ENCODE measurements around the gene IL19. TPM values are rescaled to one million over a fixed set of nuclear protein-coding genes. Genes with fewer than 3 reads are reported as not detected.

The IL19 gene
- total RNA-seq, 1 donor from 2014 or later = not detected

GRCh38 chr1:206772243-206772937 lies 1.8 kb downstream of the IL19 start, which contains the start of gene IL10:
Gene IL10 (minus strand): TSS chr1:206772494. CDS start chr1:206772435, 59 bp downstream.
- no peaks in the 10 kb centered on the region for H4K20me1 ChIP-seq (ENCODE audit: low read depth)
- H3K79me2 ChIP-seq (ENCODE audit: low read depth) = no peaks in the 10 kb centered on the region
- H3K27me3 Mint-ChIP-seq (ENCODE audit: insufficient read depth, low read depth) = no peaks in the 10 kb centered on the region
- DNase-seq (ENCODE audit: low spot score) = no peak
- no peak within 1 kb of the TSS for H3K27ac Mint-ChIP-seq
- H3K9ac ChIP-seq = no peak within 1 kb of the TSS
- H3K36me3 ChIP-seq = no peaks in the 10 kb centered on the region
- no peak within 1 kb of the TSS for H3K4me2 ChIP-seq
- no peaks in the 10 kb centered on the region for H3F3A ChIP-seq (ENCODE audit: low read depth)
- H3K27me3 ChIP-seq = no peaks in the 10 kb centered on the region
- no peak within 1 kb of the TSS for H3K27ac ChIP-seq
- H3K9me3 Mint-ChIP-seq = peaks cover 2% of the 10 kb centered on the region
- H3K4me1 ChIP-seq = peaks cover 11% of the 10 kb centered on the region
- H3K4me3 ChIP-seq = no peak within 1 kb of the TSS
- no peak within 1 kb of the TSS for H3K4me3 Mint-ChIP-seq
- H3K9me3 ChIP-seq (ENCODE audit: low read depth) = no peaks in the 10 kb centered on the region
- TF ChIP-seq EZH2 (IDR thresholded peaks at IDR 0.05) (no peak), CTCF (IDR thresholded peaks at IDR 0.05) (no peak), EZH2phosphoT487 (IDR thresholded peaks at IDR 0.05) (no peak)
- no peaks in the 10 kb centered on the region for H3K36me3 Mint-ChIP-seq
- H2AFZ ChIP-seq (replicated peaks) = no peak within 1 kb of the TSS
- H3K4me1 Mint-ChIP-seq = peaks cover 14% of the 10 kb centered on the region

GRCh38 chr1:206774093-206774492 lies 3.5 kb downstream of the IL19 start:
- Histone ChIP-seq H3K9me3 (ENCODE audit: low read depth) (no peaks in the 10 kb centered on the region), H2AFZ (replicated peaks) (no peak overlapping the region), H3K27ac (no peak overlapping the region), H3F3A (ENCODE audit: low read depth) (no peaks in the 10 kb centered on the region), H3K9ac (no peak overlapping the region), H3K36me3 (no peaks in the 10 kb centered on the region), H3K79me2 (ENCODE audit: low read depth) (no peaks in the 10 kb centered on the region), H3K4me3 (no peak overlapping the region), H3K4me1 (peaks cover 11% of the 10 kb centered on the region), H4K20me1 (ENCODE audit: low read depth) (no peaks in the 10 kb centered on the region), H3K27me3 (no peaks in the 10 kb centered on the region), H3K4me2 (no peak overlapping the region)
- no peaks in the 10 kb centered on the region for H3K27me3 Mint-ChIP-seq (ENCODE audit: insufficient read depth, low read depth)
- peaks cover 14% of the 10 kb centered on the region for H3K4me1 Mint-ChIP-seq
- peaks cover 2% of the 10 kb centered on the region for H3K9me3 Mint-ChIP-seq
- DNase-seq (ENCODE audit: low spot score) = no peak
- no peak overlapping the region for H3K4me3 Mint-ChIP-seq
- TF ChIP-seq EZH2phosphoT487 (IDR thresholded peaks at IDR 0.05) (no peak), CTCF (IDR thresholded peaks at IDR 0.05) (no peak), EZH2 (IDR thresholded peaks at IDR 0.05) (no peak)
- H3K27ac Mint-ChIP-seq = no peak overlapping the region
- H3K36me3 Mint-ChIP-seq = no peaks in the 10 kb centered on the region

- H3K9me3 ChIP-seq (ENCODE audit: low read depth) = no peaks in the 10 kb centered on the region
- no peaks in the 10 kb centered on the region for H3K36me3 ChIP-seq
- Mint-ChIP-seq H3K4me1 (no peaks in the 10 kb centered on the region), H3K9me3 (no peaks in the 10 kb centered on the region), H3K27ac (no peak overlapping the region), H3K27me3 (ENCODE audit: insufficient read depth, low read depth) (no peaks in the 10 kb centered on the region), H3K36me3 (no peaks in the 10 kb centered on the region), H3K4me3 (no peak overlapping the region)
- H3F3A ChIP-seq (ENCODE audit: low read depth) = no peaks in the 10 kb centered on the region
- TF ChIP-seq EZH2 (IDR thresholded peaks at IDR 0.05) (no peak), CTCF (IDR thresholded peaks at IDR 0.05) (no peak), EZH2phosphoT487 (IDR thresholded peaks at IDR 0.05) (no peak)
- no peak overlapping the region for H3K9ac ChIP-seq
- no peaks in the 10 kb centered on the region for H3K27me3 ChIP-seq
- no peak for DNase-seq (ENCODE audit: low spot score)
- H3K4me3 ChIP-seq = no peak overlapping the region
- no peak overlapping the region for H3K4me2 ChIP-seq
- H3K79me2 ChIP-seq (ENCODE audit: low read depth) = no peaks in the 10 kb centered on the region
- peaks cover 1% of the 10 kb centered on the region for H3K4me1 ChIP-seq
- H2AFZ ChIP-seq (replicated peaks) = no peak overlapping the region
- H4K20me1 ChIP-seq (ENCODE audit: low read depth) = no peaks in the 10 kb centered on the region
- no peak overlapping the region for H3K27ac ChIP-seq
These were observed 5.7 kb downstream of the IL19 start for GRCh38 chr1:206776229-206776628.
